ENCODE measurements around the gene MYH8.

The MYH8 gene

GRCh38 chr17:10380631-10381408, 40.9 kb downstream of the MYH8 start:
- DNase-seq: no peak

GRCh38 chr17:10372906-10373305, 48.8 kb downstream of the MYH8 start, which contains the start of gene MYH13:
TSS of gene MYH13 (minus strand) at chr17:10373006. CDS start at chr17:10364530, 8,476 bp downstream.
- no peak for DNase-seq

GRCh38 chr17:10370016-10370608, 51.6 kb downstream of the MYH8 start:
- no peak for DNase-seq

GRCh38 chr17:10369239-10369638, 52.5 kb downstream of the MYH8 start:
- DNase-seq: no peak

- DNase-seq: no peak
These were observed 53.2 kb downstream of the MYH8 start for GRCh38 chr17:10368561-10368960.

- no peak for DNase-seq
These were observed 61.2 kb downstream of the MYH8 start for GRCh38 chr17:10360578-10360977.

GRCh38 chr17:10357768-10358167, 64.0 kb downstream of the MYH8 start:
- no peak for DNase-seq

GRCh38 chr17:10354651-10355050, 67.1 kb downstream of the MYH8 start:
- no peak for DNase-seq

- DNase-seq: no peak
These were observed 68.9 kb downstream of the MYH8 start for GRCh38 chr17:10352893-10353292.

GRCh38 chr17:10349403-10349802, 72.3 kb downstream of the MYH8 start:
- peak in 1 of 2 experiments; percentile 0 for DNase-seq

- DNase-seq: no peak
These were observed 76.9 kb downstream of the MYH8 start for GRCh38 chr17:10344816-10345215.
